Left lung (tissue), 10 donors: ENCODE results near the gene ERBB2. TPM values are rescaled to one million over a fixed set of nuclear protein-coding genes. Genes with fewer than 3 reads are reported as not detected.

Source experiments
- ATAC-seq: fragments of 200-7000 bp; cut with Tn5 transposase; one replicate; pipeline ENCODE4 v1.9.1; 2020; ENCODE audit warnings: moderate library complexity
- DNase-seq, 4 donors: peaks; one replicate each; pipeline ENCODE4 v3.0.0-alpha.2; 2013 to 2020
- H3K27ac ChIP-seq, 2 donors: fragments of 200-600 bp; sonication (generic) in 1 of 2; one replicate each; pipeline versions ENCODE4 v1.5.0 to v1.8.0; 2020 to 2021
- H3K27me3 ChIP-seq, 2 donors: fragments of 200-600 bp; sonication (generic) in 1 of 2; one replicate each; pipeline versions ENCODE4 v1.5.0 to v1.8.0; 2020 to 2021
- H3K36me3 ChIP-seq, 2 donors: fragments of 200-600 bp; sonication (generic) in 1 of 2; one replicate each; pipeline versions ENCODE4 v1.5.0 to v1.8.0; 2020 to 2021
- H3K4me1 ChIP-seq, 2 donors: fragments of 200-600 bp; one replicate each; pipeline ENCODE4 v1.8.0; 2021
- H3K4me3 ChIP-seq, 2 donors: fragments of 200-600 bp; sonication (generic) in 1 of 2; one replicate each; pipeline versions ENCODE4 v1.5.0 to v1.8.0; 2020 to 2021; ENCODE audit warnings: mild to moderate bottlenecking in 1 of 2
- H3K9me3 ChIP-seq, 2 donors: fragments of 200-600 bp; sonication (generic) in 1 of 2; one replicate each; pipeline versions ENCODE4 v1.5.0 to v1.8.0; 2020 to 2021
- intact Hi-C, 2 donors: fragments of 100-400 bp; cut with DNase I; formaldehyde crosslinking; loops; one replicate each; pipeline versions ENCODE4 v1.11.2 to v1.14.2; 2022
- polyA plus RNA-seq, 6 donors: library from polyadenylated mRNA; unstranded; fragments of 120-200 nt; gene quantifications; one replicate each; pipeline ENCODE4 v1.2.1, GENCODE V29; 2013; ENCODE audit not compliant: insufficient read length in 6 of 6
- total RNA-seq, 2 donors: library from RNA; stranded (reverse); fragmentation: NEBNext Ultra II Directional; extraction: Animal tissue kit (Norgen Biotek cat#: 25700); gene quantifications; one replicate each; pipeline ENCODE4 v1.2.1, GENCODE V29; 2021
- TF ChIP-seq, protein P1 (sequence below), 2 donors: fragments of 200-600 bp; sonication (generic) in 1 of 2; IDR thresholded peaks; one replicate each; pipeline versions ENCODE4 v1.5.0 to v1.8.0; 2021; ENCODE audit warnings: antibody characterized with exemption in 2 of 2
- donor health status: DM: no; HTN: yes; CAD: no.
- donor health status: DM: no; HTN: no; CAD: no.

ERBB2 gene
- total and polyA plus RNA-seq, 8 donors: 65.1 to 137 (median 107) TPM

- Histone ChIP-seq H3K27me3 (no peaks in the 10 kb centered on the region), H3K4me1 (peaks cover 19 to 22% of the 10 kb centered on the region in 2 donors), H3K9me3 (no peaks in the 10 kb centered on the region), H3K27ac (no peak overlapping the region), H3K4me3 (no peak overlapping the region), H3K36me3 (peaks cover 0 to 12% of the 10 kb centered on the region in 2 donors)
- ATAC-seq: peak; percentile 49
- DNase-seq: peak in 3 of 4 donors; percentile 51 to 83 (median 75)
- TF ChIP-seq, protein P1, sequence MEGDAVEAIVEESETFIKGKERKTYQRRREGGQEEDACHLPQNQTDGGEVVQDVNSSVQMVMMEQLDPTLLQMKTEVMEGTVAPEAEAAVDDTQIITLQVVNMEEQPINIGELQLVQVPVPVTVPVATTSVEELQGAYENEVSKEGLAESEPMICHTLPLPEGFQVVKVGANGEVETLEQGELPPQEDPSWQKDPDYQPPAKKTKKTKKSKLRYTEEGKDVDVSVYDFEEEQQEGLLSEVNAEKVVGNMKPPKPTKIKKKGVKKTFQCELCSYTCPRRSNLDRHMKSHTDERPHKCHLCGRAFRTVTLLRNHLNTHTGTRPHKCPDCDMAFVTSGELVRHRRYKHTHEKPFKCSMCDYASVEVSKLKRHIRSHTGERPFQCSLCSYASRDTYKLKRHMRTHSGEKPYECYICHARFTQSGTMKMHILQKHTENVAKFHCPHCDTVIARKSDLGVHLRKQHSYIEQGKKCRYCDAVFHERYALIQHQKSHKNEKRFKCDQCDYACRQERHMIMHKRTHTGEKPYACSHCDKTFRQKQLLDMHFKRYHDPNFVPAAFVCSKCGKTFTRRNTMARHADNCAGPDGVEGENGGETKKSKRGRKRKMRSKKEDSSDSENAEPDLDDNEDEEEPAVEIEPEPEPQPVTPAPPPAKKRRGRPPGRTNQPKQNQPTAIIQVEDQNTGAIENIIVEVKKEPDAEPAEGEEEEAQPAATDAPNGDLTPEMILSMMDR (IDR thresholded peaks at IDR 0.05): no peak
- intact Hi-C loops: no loop called here
Measured at GRCh38 chr17:39677542-39678339, 22.1 kb upstream of the ERBB2 start.

DNA sequence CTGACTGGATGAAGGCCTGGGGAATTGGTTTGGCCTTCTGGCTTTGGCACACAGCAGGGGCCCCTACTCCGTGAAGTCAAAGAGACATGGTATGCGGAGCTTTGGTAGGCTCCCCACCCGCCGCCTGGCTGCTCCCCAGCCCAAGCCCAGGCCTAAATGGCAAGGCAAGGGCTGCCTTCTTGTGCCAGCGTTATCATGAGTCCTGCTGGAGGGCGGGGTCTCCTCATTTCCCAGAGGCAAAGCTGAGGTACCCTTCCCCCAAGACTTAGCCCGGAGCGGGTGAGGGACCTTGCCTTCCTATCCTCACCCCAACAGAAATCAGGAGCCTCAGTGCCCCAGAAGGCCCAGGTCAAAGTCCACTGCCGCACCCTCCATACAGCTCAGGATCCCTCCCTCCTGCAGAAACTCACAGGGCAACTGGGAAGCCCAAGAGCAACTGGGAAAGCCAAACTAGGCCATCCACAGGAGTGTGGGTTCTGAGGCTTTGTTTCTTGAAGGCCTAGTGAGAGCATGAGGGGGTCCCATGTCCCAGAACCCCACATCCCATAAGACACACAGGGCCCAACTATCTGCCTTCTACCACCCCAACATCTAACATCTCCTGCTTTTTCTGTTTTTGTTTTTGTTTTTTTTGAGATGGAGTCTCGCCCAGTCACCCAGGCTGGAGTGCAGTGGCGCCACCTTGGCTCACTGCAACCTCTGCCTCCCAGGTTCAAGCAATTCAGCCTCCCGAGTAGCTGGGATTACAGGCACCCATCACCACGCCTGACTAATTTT lies 21.3 kb upstream of the ERBB2 start:
- H3K27me3 ChIP-seq: no peaks in the 10 kb centered on the region
- DNase-seq (peak in 1 of 4 donors; percentile 37), ATAC-seq (no peak)
- peaks cover 0 to 18% of the 10 kb centered on the region in 2 donors for H3K36me3 ChIP-seq
- H3K4me3 ChIP-seq: no peak overlapping the region
- intact Hi-C loops: no loop called here
- no peaks in the 10 kb centered on the region for H3K9me3 ChIP-seq
- TF ChIP-seq, protein P1 (IDR thresholded peaks at IDR 0.05): no peak
- peaks cover 19 to 22% of the 10 kb centered on the region in 2 donors for H3K4me1 ChIP-seq
- H3K27ac ChIP-seq: no peak overlapping the region

- peaks cover 0 to 29% of the 10 kb centered on the region in 2 donors for H3K36me3 ChIP-seq
- intact Hi-C loops: no loop called here
- ATAC-seq (no peak), DNase-seq (peak in 1 of 4 donors; percentile 34)
- H3K9me3 ChIP-seq: no peaks in the 10 kb centered on the region
- H3K27me3 ChIP-seq: no peaks in the 10 kb centered on the region
- TF ChIP-seq, protein P1 (IDR thresholded peaks at IDR 0.05): no peak
- H3K27ac ChIP-seq: peak overlapping the region in 1 of 2 donors; percentile 13
- no peak overlapping the region for H3K4me3 ChIP-seq
- H3K4me1 ChIP-seq: peaks cover 19 to 22% of the 10 kb centered on the region in 2 donors
Measured at GRCh38 chr17:39679521-39680192, 20.2 kb upstream of the ERBB2 start.

DNA sequence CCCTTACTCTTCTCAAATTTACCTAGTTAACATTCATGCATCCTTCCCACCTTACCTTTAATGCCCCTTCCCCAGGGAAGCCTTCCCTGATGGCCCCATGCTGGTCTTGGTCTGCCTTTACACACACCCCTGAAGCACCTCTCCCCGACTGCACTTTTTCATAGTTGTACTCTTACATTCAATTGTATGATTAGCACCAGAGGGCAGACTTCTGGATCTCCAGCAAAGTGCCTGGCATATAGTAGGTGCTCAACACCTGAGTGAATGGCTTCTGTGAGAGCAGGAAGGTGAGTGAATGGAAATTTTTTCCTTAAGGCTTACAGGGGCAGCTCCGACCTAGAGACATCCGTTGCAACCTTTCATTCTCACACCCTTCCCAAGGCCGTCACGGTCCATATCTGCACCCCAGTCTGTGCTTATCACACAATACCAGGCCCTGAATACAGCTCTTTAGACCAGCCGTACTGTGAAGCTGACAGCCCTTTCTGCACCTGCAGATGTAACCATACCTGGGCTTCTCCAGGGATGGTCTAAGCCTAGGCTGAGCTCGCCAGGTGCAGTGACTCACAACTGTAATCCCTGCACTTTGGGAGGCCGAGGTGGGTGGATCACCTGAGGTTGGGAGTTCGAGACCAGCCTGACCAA lies 16.4 kb upstream of the ERBB2 start:
- DNase-seq (no peak), ATAC-seq (no peak)
- Histone ChIP-seq H3K27me3 (no peaks in the 10 kb centered on the region), H3K27ac (no peak overlapping the region), H3K36me3 (peaks cover 0 to 32% of the 10 kb centered on the region in 2 donors), H3K9me3 (no peaks in the 10 kb centered on the region), H3K4me1 (peaks cover 7 to 9% of the 10 kb centered on the region in 2 donors), H3K4me3 (no peak overlapping the region)
- intact Hi-C loops: no loop called here
- TF ChIP-seq, protein P1 (IDR thresholded peaks at IDR 0.05): no peak
